GM18505 (cell line): ENCODE data around the gene BOLL.
A peak's percentile ranks its signal among the peaks of the same experiment; 100 is the strongest.
"Not testable (repeated sequence)": the region's sequence is repeated elsewhere in the genome, so short reads cannot be mapped to it uniquely, and the experiment has no call there.

Experiments
- ATAC-seq: cut with Tn5 transposase; IDR thresholded peaks from one replicate; pipeline ENCODE4 v1.9.1; 2021; ENCODE audit not compliant: unreplicated experiment
- POLR2A ChIP-seq: IDR thresholded peaks from 4 replicates; pipeline ENCODE4 v1.6.1; 2011; ENCODE audit warnings: borderline replicate concordance; ENCODE audit not compliant: insufficient read depth, insufficient read length; ENCODE audit errors: extremely low read depth

Gene BOLL

GRCh38 chr2:197705912-197706838 is 78.9 kb downstream of the BOLL start:
- TF ChIP-seq POLR2A: no peak
- no peak for ATAC-seq

GRCh38 chr2:197705121-197705911 is 79.8 kb downstream of the BOLL start, which contains the start of gene MARS2:
TSS of gene MARS2 (plus strand) at chr2:197705369. CDS start at chr2:197705406, 37 bp downstream.
- peak; percentile 94 for TF ChIP-seq POLR2A
- ATAC-seq: peak; percentile 87

GRCh38 chr2:197704434-197705120 is 80.5 kb downstream of the BOLL start:
- TF ChIP-seq POLR2A: no peak
- peak; percentile 33 for ATAC-seq

GRCh38 chr2:197700960-197701359 is 84.2 kb downstream of the BOLL start:
- no peak for TF ChIP-seq POLR2A
- ATAC-seq: no peak

GRCh38 chr2:197699724-197700123 is 85.4 kb downstream of the BOLL start:
- ATAC-seq: not testable (repeated sequence)

- not testable (repeated sequence) for ATAC-seq
Measured at GRCh38 chr2:197696571-197696970, 88.5 kb downstream of the BOLL start.

GRCh38 chr2:197695971-197696370 is 89.1 kb downstream of the BOLL start:
- ATAC-seq: not testable (repeated sequence)

GRCh38 chr2:197695206-197695605 is 89.9 kb downstream of the BOLL start:
- ATAC-seq: not testable (repeated sequence)

GRCh38 chr2:197677483-197677882 is 107.6 kb downstream of the BOLL start:
- TF ChIP-seq POLR2A: no peak
- ATAC-seq: no peak

GRCh38 chr2:197677056-197677455 is 108.1 kb downstream of the BOLL start:
- no peak for ATAC-seq
- TF ChIP-seq POLR2A: no peak
